Stomach (tissue), 4 donors: ENCODE results near the gene GOLGA8T.
"Not testable (repeated sequence)": the region's sequence is repeated elsewhere in the genome, so short reads cannot be mapped to it uniquely, and the experiment has no call there.

ENCODE experiments used
- EP300 ChIP-seq: sonication (generic); formaldehyde crosslinking; IDR thresholded peaks from one replicate; pipeline ENCODE4 v1.6.1; 2017; ENCODE audit warnings: antibody characterized with exemption
- POLR2A ChIP-seq, 4 donors: fragments of 450-650 bp; IDR thresholded peaks; one replicate each; pipeline ENCODE4 v1.6.1; 2016; ENCODE audit warnings: antibody characterized with exemption in 4 of 4, control low read depth in 2 of 4, mild to moderate bottlenecking in 1 of 4, moderate library complexity in 1 of 4

- not testable (repeated sequence) for TF ChIP-seq EP300; POLR2A (IDR thresholded peaks at IDR 0.05)
These were observed at the start of gene GOLGA8T for GRCh38 chr15:30134751-30135150.
